Neural cell (in vitro differentiated cells): ENCODE results near the gene PDE4A. TPM values are rescaled to one million over a fixed set of nuclear protein-coding genes. Genes with fewer than 3 reads are reported as not detected.

Source experiments
- H2AFZ ChIP-seq: fragments of 200-600, 300-800 bp; sonication (generic), shearing (Covaris generic); 2 replicates; pipeline ENCODE4 v1.6.0; 2014; ENCODE audit warnings: low read depth, mild to moderate bottlenecking, antibody characterized with exemption, low read length, moderate library complexity
- H3F3A ChIP-seq: fragments of 200-600 bp; shearing (Covaris generic); 2 replicates; pipeline ENCODE4 v1.6.1; 2016; ENCODE audit warnings: mild to moderate bottlenecking, moderate library complexity, mixed read lengths, antibody characterized with exemption, low read length; ENCODE audit not compliant: insufficient read depth, poor library complexity, severe bottlenecking
- H3K27ac ChIP-seq: fragments of 200-600, 300-800 bp; sonication (generic), shearing (Covaris generic); 2 replicates; pipeline ENCODE4 v1.5.1; 2014; ENCODE audit warnings: mild to moderate bottlenecking, low read length, moderate library complexity
- H3K27me3 ChIP-seq: fragments of 300-800, 200-600 bp; sonication (generic), shearing (Covaris generic); 2 replicates; pipeline ENCODE4 v1.6.0; 2014; ENCODE audit warnings: mild to moderate bottlenecking, low read depth, low read length, moderate library complexity; ENCODE audit not compliant: insufficient read depth
- H3K36me3 ChIP-seq: fragments of 300-800, 200-600 bp; sonication (generic), shearing (Covaris generic); 2 replicates; pipeline ENCODE4 v1.5.1; 2014; ENCODE audit warnings: mild to moderate bottlenecking, antibody characterized with exemption, low read length, moderate library complexity; ENCODE audit not compliant: insufficient read depth
- H3K4me2 ChIP-seq: fragments of 300-800, 200-600 bp; sonication (generic), shearing (Covaris generic); 2 replicates; pipeline ENCODE4 v1.6.0; 2014; ENCODE audit warnings: mild to moderate bottlenecking, low read length
- H3K4me3 ChIP-seq: fragments of 300-800, 200-600 bp; sonication (generic), shearing (Covaris generic); 2 replicates; pipeline ENCODE4 v1.5.1; 2014; ENCODE audit warnings: mild to moderate bottlenecking, low read length, moderate library complexity
- H3K79me2 ChIP-seq: fragments of 200-600 bp; shearing (Covaris generic); replicated peaks from 2 replicates; pipeline ENCODE4 v1.6.0; 2014; ENCODE audit warnings: mild to moderate bottlenecking, low read length, moderate library complexity; ENCODE audit not compliant: insufficient read depth
- H3K9ac ChIP-seq: fragments of 300-800, 200-600 bp; sonication (generic), shearing (Covaris generic); 2 replicates; pipeline ENCODE4 v1.6.1; 2016; ENCODE audit warnings: mild to moderate bottlenecking, low read length, mixed read lengths
- H3K9me2 ChIP-seq: fragments of 200-600 bp; shearing (Covaris generic); 2 replicates; pipeline ENCODE4 v1.6.1; 2016; ENCODE audit warnings: mild to moderate bottlenecking, low read length, mixed read lengths; ENCODE audit not compliant: insufficient read depth
- H3K9me3 ChIP-seq: fragments of 200-600, 300-800 bp; sonication (generic), shearing (Covaris generic); 2 replicates; pipeline ENCODE4 v1.6.1; 2016; ENCODE audit warnings: mild to moderate bottlenecking, mixed run types, low read length, moderate library complexity, mixed read lengths
- H4K20me1 ChIP-seq: fragments of 200-600 bp; shearing (Covaris generic); 2 replicates; pipeline ENCODE4 v1.6.1; 2016; ENCODE audit warnings: mild to moderate bottlenecking, mixed run types; ENCODE audit not compliant: insufficient read depth
- EP300 ChIP-seq: fragments of 450-650 bp; conservative IDR thresholded peaks from 2 replicates; pipeline ENCODE4 v1.6.1; 2014; ENCODE audit warnings: antibody characterized with exemption, mild to moderate bottlenecking, moderate library complexity; ENCODE audit not compliant: poor library complexity, severe bottlenecking
- EZH2 ChIP-seq: fragments of 200-600, 300-800 bp; shearing (Covaris generic), sonication (generic); IDR thresholded peaks from 2 replicates; pipeline ENCODE4 v1.6.1; 2014; ENCODE audit warnings: antibody characterized with exemption, low read length, borderline replicate concordance, mild to moderate bottlenecking; ENCODE audit not compliant: insufficient read depth, poor library complexity, severe bottlenecking
- MXI1 ChIP-seq: fragments of 450-650 bp; conservative IDR thresholded peaks from 2 replicates; pipeline ENCODE4 v1.6.1; 2014; ENCODE audit warnings: antibody characterized with exemption, mild to moderate bottlenecking; ENCODE audit not compliant: poor library complexity, severe bottlenecking
- POLR2AphosphoS5 ChIP-seq: IDR thresholded peaks from 2 replicates; pipeline ENCODE4 v1.6.1; 2012
- RAD21 ChIP-seq: fragments of 450-650 bp; conservative IDR thresholded peaks from 2 replicates; pipeline ENCODE4 v1.6.1; 2014; ENCODE audit warnings: antibody characterized with exemption, mild to moderate bottlenecking, moderate library complexity
- SMC3 ChIP-seq: fragments of 450-650 bp; conservative IDR thresholded peaks from 2 replicates; pipeline ENCODE4 v1.6.1; 2014; ENCODE audit warnings: antibody characterized with exemption, mild to moderate bottlenecking, moderate library complexity; ENCODE audit not compliant: poor library complexity
- TAF1 ChIP-seq: IDR thresholded peaks from 2 replicates; pipeline ENCODE4 v1.6.1; 2012; ENCODE audit warnings: low read depth
- polyA plus RNA-seq: library from polyadenylated mRNA; depleted of rRNA; stranded (reverse); fragments of >200 nt; gene quantifications from 2 replicates; pipeline ENCODE4 v1.2.3, GENCODE V29; 2014
- TF ChIP-seq, protein P1 (sequence below): IDR thresholded peaks from 2 replicates; pipeline ENCODE4 v1.6.1; 2012; ENCODE audit warnings: borderline replicate concordance
- TF ChIP-seq, protein P2 (sequence below): fragments of 450-650 bp; IDR thresholded peaks from 2 replicates; pipeline ENCODE4 v1.5.1; 2014; ENCODE audit warnings: antibody characterized with exemption, mild to moderate bottlenecking, moderate library complexity; ENCODE audit not compliant: poor library complexity, severe bottlenecking

The PDE4A gene
- polyA plus RNA-seq, 1 donor from 2014 or later: 3.4 TPM

DNA sequence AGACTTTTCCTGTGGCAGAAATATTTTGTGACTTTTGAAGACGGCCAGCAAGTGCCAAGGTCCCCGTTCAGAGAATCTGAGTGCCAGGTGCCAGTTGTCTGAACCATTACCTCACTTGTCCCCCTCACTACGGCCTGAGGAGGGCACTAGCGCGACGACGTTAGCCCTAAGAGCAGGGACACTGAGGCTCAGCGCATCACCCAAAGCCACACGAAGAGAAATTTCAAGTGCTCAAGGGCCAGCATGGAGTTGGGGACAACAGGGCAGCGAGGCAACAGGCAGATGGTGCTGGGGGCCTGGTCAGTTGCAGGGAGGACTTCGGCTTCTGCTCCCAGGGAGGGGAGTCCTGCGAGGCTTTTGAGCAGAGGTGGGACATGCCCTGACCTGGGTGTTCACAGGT, 30.5 kb upstream of the PDE4A start:
- TF ChIP-seq EZH2: no peak
- no peak for TF ChIP-seq EP300
- no peak for TF ChIP-seq TAF1
- no peak for TF ChIP-seq SMC3
- no peak for TF ChIP-seq MXI1
- TF ChIP-seq POLR2AphosphoS5: no peak
- TF ChIP-seq, protein P1, sequence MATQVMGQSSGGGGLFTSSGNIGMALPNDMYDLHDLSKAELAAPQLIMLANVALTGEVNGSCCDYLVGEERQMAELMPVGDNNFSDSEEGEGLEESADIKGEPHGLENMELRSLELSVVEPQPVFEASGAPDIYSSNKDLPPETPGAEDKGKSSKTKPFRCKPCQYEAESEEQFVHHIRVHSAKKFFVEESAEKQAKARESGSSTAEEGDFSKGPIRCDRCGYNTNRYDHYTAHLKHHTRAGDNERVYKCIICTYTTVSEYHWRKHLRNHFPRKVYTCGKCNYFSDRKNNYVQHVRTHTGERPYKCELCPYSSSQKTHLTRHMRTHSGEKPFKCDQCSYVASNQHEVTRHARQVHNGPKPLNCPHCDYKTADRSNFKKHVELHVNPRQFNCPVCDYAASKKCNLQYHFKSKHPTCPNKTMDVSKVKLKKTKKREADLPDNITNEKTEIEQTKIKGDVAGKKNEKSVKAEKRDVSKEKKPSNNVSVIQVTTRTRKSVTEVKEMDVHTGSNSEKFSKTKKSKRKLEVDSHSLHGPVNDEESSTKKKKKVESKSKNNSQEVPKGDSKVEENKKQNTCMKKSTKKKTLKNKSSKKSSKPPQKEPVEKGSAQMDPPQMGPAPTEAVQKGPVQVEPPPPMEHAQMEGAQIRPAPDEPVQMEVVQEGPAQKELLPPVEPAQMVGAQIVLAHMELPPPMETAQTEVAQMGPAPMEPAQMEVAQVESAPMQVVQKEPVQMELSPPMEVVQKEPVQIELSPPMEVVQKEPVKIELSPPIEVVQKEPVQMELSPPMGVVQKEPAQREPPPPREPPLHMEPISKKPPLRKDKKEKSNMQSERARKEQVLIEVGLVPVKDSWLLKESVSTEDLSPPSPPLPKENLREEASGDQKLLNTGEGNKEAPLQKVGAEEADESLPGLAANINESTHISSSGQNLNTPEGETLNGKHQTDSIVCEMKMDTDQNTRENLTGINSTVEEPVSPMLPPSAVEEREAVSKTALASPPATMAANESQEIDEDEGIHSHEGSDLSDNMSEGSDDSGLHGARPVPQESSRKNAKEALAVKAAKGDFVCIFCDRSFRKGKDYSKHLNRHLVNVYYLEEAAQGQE: no peak
- TF ChIP-seq, protein P2, sequence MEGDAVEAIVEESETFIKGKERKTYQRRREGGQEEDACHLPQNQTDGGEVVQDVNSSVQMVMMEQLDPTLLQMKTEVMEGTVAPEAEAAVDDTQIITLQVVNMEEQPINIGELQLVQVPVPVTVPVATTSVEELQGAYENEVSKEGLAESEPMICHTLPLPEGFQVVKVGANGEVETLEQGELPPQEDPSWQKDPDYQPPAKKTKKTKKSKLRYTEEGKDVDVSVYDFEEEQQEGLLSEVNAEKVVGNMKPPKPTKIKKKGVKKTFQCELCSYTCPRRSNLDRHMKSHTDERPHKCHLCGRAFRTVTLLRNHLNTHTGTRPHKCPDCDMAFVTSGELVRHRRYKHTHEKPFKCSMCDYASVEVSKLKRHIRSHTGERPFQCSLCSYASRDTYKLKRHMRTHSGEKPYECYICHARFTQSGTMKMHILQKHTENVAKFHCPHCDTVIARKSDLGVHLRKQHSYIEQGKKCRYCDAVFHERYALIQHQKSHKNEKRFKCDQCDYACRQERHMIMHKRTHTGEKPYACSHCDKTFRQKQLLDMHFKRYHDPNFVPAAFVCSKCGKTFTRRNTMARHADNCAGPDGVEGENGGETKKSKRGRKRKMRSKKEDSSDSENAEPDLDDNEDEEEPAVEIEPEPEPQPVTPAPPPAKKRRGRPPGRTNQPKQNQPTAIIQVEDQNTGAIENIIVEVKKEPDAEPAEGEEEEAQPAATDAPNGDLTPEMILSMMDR: no peak
- no peak for TF ChIP-seq RAD21
- Histone ChIP-seq H3K9me2 (no peaks in the 10 kb centered on the region), H3K9me3 (no peaks in the 10 kb centered on the region), H3K79me2 (no peaks in the 10 kb centered on the region), H3K4me3 (no peak overlapping the region), H4K20me1 (no peaks in the 10 kb centered on the region), H2AFZ (no peak overlapping the region), H3K27me3 (no peaks in the 10 kb centered on the region), H3K9ac (no peak overlapping the region), H3K4me2 (no peak overlapping the region), H3K27ac (no peak overlapping the region), H3K36me3 (no peaks in the 10 kb centered on the region), H3F3A (no peaks in the 10 kb centered on the region)

DNA sequence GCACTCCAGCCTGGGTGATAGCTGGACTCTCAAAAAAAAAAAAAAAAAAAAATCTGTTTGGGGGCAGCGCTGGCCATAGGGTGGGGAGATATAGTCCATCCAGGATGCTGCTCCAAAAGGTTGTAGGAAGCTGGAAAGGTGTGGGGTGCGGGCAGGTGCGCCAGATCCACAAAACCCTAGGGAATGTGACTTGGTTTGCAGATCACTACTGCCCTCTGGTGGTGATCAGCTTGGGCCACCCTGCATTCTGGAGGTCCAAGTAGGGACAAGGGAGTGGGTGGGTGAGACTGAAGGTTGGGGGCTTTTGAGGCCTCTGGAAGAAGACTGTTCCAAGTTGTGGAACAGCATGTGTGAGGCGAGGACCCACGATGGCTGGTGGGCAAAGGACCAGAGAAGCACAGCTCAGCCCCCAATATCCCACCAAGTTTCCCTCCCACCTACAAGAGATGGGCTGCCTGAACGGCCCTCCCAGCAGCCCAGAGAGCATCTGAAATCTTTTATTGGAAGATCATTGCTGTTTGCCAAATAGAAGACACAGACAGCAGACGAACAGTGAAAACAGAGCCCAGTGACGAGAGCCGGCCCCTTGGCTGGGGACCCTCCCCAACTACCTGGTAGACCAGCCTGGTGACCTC, 29.6 kb upstream of the PDE4A start:
- TF ChIP-seq TAF1 (no peak), POLR2AphosphoS5 (no peak), EZH2 (no peak), EP300 (no peak), RAD21 (peak; percentile 69), SMC3 (peak; percentile 77), MXI1 (no peak)
- TF ChIP-seq, protein P2: peak; percentile 78
- TF ChIP-seq, protein P1: no peak
- Histone ChIP-seq H3K4me3 (no peak overlapping the region), H3F3A (no peaks in the 10 kb centered on the region), H3K36me3 (no peaks in the 10 kb centered on the region), H3K9me3 (no peaks in the 10 kb centered on the region), H3K9me2 (no peaks in the 10 kb centered on the region), H4K20me1 (no peaks in the 10 kb centered on the region), H3K27ac (no peak overlapping the region), H3K4me2 (no peak overlapping the region), H3K27me3 (no peaks in the 10 kb centered on the region), H3K79me2 (no peaks in the 10 kb centered on the region), H3K9ac (no peak overlapping the region), H2AFZ (no peak overlapping the region)
